WI38 (cell line): ENCODE data around the gene THBS1.

ENCODE experiments used
- H3K4me3 ChIP-seq: 2 replicates; pipeline ENCODE4 v1.5.1; 2011; ENCODE audit warnings: low read depth, mild to moderate bottlenecking, control low read depth, low read length
- TF ChIP-seq, protein P1 (sequence below): IDR thresholded peaks from 2 replicates; pipeline ENCODE4 v1.5.1; 2012; ENCODE audit warnings: low read depth, mild to moderate bottlenecking, control low read depth, low read length

Gene THBS1

DNA sequence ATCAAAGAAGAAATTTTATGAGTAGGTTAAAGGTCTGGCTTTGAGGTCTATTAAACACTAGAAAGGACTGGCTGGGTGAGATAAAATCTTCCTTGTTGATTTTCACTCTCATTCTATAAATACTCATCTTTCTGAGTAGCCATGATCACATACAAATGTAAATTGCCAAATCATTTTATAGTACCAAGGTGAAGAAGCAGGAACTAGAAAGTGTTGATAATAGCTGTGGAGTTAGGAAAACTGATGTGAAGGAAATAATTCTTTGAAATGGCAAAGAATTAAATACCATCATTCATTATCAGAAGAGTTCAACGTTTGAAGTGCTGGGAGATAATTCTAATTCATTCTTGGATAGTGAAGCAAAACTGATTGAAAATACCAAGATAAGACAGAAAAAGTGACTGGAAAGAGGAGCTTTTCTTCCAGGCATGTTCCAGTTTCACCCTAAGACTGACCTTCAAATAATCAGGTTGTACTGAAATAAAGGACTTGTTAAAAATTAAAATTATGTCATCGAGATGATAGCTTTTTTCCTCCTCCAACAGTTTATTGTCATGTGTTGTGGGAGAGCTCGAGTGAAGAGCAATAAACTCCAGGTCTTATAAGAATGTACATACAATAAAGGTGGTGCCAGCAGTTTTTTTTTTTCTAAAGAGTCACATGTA is 17.4 kb downstream of the THBS1 start:
- H3K4me3 ChIP-seq: no peak overlapping the region
- TF ChIP-seq, protein P1, sequence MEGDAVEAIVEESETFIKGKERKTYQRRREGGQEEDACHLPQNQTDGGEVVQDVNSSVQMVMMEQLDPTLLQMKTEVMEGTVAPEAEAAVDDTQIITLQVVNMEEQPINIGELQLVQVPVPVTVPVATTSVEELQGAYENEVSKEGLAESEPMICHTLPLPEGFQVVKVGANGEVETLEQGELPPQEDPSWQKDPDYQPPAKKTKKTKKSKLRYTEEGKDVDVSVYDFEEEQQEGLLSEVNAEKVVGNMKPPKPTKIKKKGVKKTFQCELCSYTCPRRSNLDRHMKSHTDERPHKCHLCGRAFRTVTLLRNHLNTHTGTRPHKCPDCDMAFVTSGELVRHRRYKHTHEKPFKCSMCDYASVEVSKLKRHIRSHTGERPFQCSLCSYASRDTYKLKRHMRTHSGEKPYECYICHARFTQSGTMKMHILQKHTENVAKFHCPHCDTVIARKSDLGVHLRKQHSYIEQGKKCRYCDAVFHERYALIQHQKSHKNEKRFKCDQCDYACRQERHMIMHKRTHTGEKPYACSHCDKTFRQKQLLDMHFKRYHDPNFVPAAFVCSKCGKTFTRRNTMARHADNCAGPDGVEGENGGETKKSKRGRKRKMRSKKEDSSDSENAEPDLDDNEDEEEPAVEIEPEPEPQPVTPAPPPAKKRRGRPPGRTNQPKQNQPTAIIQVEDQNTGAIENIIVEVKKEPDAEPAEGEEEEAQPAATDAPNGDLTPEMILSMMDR: no peak

- TF ChIP-seq, protein P1: no peak
- no peak overlapping the region for H3K4me3 ChIP-seq
These were observed 18.3 kb downstream of the THBS1 start for GRCh38 chr15:39598958-39599845.

DNA sequence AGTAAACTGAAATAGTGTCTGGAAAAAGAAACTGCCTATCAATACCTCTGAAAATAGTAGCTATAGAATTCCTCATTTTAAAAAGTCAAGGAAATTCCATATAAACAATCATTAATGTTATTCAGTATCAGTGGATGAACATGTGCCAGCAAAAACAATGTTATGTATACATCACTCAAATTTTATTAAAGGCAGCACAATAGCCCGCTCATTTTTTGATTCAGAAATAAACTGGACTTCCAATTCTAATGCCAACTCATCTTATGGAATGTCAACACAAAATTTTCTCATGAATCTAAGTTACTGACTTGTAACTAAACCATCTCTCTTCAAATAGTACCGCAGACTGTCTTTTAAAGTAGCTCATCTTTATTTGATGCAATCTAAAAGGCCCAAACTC is 19.0 kb downstream of the THBS1 start:
- TF ChIP-seq, protein P1: no peak
- no peak overlapping the region for H3K4me3 ChIP-seq

- no peak overlapping the region for H3K4me3 ChIP-seq
- TF ChIP-seq, protein P1: no peak
These were observed 21.3 kb downstream of the THBS1 start for GRCh38 chr15:39602143-39602542.

GRCh38 chr15:39605146-39605545 is 24.3 kb downstream of the THBS1 start:
- TF ChIP-seq, protein P1: no peak
- H3K4me3 ChIP-seq: no peak overlapping the region

DNA sequence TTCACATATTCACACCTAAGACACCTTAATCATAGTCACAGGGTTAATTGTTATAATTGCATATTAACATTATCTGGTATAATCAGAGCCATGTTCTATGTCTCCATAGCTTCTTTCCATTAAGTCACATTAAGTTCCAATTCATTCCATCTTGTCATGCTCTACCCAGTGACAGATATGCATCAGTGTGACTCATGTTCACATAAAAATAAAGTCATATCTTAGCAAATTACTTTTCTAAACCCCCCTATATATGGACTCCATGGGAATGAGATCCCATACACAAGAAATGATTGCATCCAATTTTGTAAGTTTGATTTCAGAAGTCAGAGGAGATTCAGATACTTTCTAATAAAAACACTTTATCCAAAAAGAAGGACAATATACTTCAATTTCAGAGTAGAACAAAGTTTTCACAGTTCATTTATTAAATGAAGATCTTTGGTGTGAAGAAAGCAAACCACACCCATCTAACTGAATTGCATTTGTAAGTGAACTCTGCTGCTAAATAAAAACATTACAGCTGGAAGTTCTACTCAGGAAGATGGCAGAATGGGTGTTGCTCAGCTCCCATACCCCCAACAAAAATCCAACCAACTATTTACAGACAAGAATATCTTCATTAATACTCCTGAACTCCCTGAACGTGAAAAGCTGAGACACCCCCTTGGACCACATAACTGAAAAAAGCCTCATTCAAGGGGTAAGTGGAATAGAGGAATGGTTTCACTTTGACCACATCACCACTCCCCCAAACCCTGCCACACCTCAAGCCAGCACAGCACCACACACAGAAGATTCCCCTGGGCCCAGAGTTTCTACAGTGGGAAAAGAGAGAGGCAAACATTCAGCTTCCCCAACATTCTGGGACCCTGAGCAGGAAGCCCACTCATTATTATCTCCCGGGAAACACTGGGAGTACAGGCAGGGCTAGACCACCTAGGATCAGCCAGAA is 27.6 kb downstream of the THBS1 start:
- TF ChIP-seq, protein P1: no peak
- H3K4me3 ChIP-seq: no peak overlapping the region
